Superior temporal gyrus (tissue), 1 donor: ENCODE data around the gene FKRP.
"Not testable (repeated sequence)": the region's sequence is repeated elsewhere in the genome, so short reads cannot be mapped to it uniquely, and the experiment has no call there.

Experiments used
- DNase-seq: peaks from one replicate; pipeline ENCODE4 v3.0.0-alpha.2; 2016; ENCODE audit errors: extremely low spot score

Gene FKRP

GRCh38 chr19:46784262-46785053, 38.6 kb downstream of the FKRP start:
- DNase-seq, result no peak

- no peak for DNase-seq
Measured at GRCh38 chr19:46785054-46785979, 39.5 kb downstream of the FKRP start.

- no peak for DNase-seq
Measured at GRCh38 chr19:46785980-46786235, 40.1 kb downstream of the FKRP start.

GRCh38 chr19:46786236-46787039, 40.6 kb downstream of the FKRP start:
- no peak for DNase-seq

- no peak for DNase-seq
Measured at GRCh38 chr19:46787040-46787330, 41.1 kb downstream of the FKRP start.

- no peak for DNase-seq
Measured at GRCh38 chr19:46787331-46788261, 41.7 kb downstream of the FKRP start.

- DNase-seq, result peak; percentile 33
Measured at GRCh38 chr19:46788262-46788967, 42.6 kb downstream of the FKRP start, which contains the start of gene SLC1A5. Gene SLC1A5, minus strand, starts transcription at chr19:46788594. Its CDS starts 629 bp downstream, at chr19:46787965.

GRCh38 chr19:46788968-46789338, 43.1 kb downstream of the FKRP start:
- no peak for DNase-seq

GRCh38 chr19:46789371-46789770, 43.5 kb downstream of the FKRP start:
- no peak for DNase-seq

- no peak for DNase-seq
Measured at GRCh38 chr19:46791944-46792343, 46.1 kb downstream of the FKRP start.

GRCh38 chr19:46797881-46798280, 52.0 kb downstream of the FKRP start:
- DNase-seq, result no peak

- DNase-seq, result no peak
Measured at GRCh38 chr19:46798713-46799112, 52.9 kb downstream of the FKRP start.

- DNase-seq, result no peak
Measured at GRCh38 chr19:46802152-46802551, 56.3 kb downstream of the FKRP start.

GRCh38 chr19:46803555-46803954, 57.7 kb downstream of the FKRP start:
- no peak for DNase-seq

GRCh38 chr19:46804432-46804831, 58.6 kb downstream of the FKRP start:
- DNase-seq, result not testable (repeated sequence)

- no peak for DNase-seq
Measured at GRCh38 chr19:46806656-46807055, 60.8 kb downstream of the FKRP start.
